GM18507 (cell line): ENCODE measurements around the gene DDX46.

ENCODE experiments used
- DNase-seq: peaks from one replicate; pipeline ENCODE4 v3.0.0; 2011; ENCODE audit warnings: low read depth; ENCODE audit not compliant: insufficient read length; ENCODE audit errors: extremely low spot score
- FAIRE-seq: peaks from 2 replicates; lab custom pipeline; 2011; peaks lifted over from hg19 to GRCh38; lab: Jason Lieb, UNC

DDX46 gene

GRCh38 chr5:134772461-134773125 lies 14.0 kb downstream of the DDX46 start:
- FAIRE-seq (no peak), DNase-seq (no peak)

GRCh38 chr5:134777366-134777765 lies 18.8 kb downstream of the DDX46 start:
- no peak for FAIRE-seq
- no peak for DNase-seq

DNA sequence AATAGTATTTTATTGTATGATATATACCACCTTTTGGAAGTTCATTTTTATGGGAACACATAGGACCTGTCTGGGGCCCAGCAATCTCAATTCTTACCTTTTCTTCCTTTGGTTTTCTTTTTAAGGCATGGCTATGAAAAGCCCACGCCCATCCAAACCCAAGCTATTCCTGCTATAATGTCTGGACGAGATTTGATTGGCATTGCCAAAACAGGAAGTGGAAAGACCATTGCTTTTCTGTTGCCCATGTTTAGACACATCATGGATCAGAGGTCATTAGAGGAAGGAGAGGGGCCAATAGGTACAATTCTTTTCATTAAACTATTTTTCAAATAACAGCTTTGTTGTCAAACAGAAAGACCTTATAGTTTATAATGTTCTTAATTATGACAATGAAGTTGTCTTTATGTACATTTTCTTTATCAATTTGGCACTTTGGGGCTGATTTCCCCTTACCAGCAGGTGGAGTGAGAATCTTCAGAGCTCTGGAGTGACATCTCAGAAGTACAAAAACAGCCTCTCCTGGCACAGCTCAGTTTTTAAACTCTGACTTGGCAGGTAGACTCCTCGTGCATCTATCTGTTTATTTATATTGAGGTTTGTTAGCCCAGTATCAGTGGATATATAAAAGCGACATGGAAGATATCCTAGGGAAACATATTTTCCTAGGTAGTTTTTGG lies 25.8 kb downstream of the DDX46 start:
- no peak for FAIRE-seq
- DNase-seq, result no peak

DNA sequence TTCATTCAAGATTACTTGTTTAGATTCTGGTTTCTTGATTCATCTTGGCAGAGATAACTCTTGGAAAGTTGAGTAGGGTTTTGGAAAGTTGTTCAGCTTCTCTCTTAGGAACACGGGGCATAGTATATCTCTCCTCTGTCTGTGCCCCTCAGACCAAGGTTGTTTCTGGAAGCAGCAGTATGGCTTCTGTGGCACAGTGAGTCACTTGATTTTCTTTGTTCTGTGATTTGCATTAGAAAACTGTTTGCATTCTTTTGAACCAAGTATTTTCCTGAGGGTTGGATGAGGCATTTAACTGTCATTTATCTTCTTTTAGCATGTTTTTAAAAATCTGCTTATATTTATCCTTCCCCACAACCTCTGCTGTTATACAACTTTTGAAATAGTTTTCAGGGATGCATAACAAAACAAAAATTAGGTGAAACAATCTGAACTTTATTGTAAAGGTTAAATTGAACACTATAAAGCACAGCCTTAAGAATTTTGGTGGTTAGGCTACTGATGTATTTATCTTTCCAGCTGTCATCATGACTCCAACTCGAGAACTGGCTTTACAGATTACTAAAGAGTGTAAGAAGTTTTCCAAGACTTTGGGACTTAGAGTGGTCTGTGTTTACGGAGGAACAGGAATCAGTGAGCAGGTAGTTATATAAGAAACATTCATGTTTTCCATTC lies 26.5 kb downstream of the DDX46 start:
- FAIRE-seq, result no peak

DNA sequence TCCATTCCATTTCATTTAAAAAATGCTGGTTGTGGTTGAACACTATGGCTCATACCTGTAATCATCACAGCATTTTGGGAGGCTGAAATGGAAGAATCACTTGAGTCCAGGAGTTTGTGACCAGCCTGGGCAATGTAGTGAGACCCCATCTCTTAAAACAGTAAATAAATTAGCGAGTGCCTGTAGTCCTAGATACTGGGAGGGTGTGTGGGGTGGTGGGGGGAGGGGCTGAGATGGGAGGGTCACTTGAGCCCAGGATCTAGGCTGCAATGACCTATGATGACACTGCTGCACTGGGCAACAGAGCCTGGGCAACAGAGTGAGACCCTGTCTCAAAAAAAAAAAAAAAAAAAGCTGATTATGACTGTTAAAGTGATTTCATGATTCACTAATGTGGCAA lies 29.1 kb downstream of the DDX46 start:
- FAIRE-seq, result no peak
- no peak for DNase-seq

More for the DNA sequence above, 26.5 kb downstream of the DDX46 start:
- no peak for DNase-seq

DNA sequence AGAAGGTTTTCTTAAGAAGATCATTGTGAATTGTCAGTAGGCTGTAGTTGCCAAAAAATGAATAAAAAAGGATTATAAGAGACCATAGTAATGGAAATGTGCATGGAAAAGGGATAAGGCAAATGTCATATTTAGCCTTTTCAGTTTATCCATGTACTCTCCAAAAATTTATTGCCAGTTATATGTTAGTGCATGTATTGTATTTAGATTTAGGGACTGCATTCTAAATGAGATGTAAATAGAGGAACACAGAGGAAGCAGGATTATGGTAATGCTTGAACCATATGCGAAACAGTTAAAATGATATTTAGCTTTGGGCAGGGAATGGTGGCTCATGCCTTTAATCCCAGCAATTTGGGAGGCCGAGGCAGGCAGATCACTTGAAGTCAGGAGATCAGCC lies 33.0 kb downstream of the DDX46 start:
- FAIRE-seq (no peak), DNase-seq (no peak)

- no peak for FAIRE-seq
- no peak for DNase-seq
Measured at GRCh38 chr5:134792286-134792685, 33.7 kb downstream of the DDX46 start.

DNA sequence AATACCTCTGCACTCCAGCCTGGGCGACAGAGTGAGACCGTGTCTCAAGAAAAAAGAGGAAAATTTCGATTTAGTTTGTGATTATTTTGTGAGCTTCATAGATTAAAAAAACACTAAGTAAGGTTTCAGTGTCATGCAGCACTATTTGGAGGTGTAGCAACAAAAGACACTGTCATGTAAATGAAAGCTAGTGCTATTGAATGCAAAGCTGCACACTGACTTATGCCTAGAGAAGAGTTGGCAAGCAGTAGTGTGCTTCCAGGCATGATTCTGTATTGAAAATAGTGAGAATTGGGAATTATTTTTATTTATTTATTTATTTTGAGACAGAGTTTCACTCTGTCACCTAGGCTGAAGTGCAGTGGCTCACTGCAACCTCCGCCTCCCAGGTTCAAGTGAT lies 34.5 kb downstream of the DDX46 start:
- DNase-seq, result no peak
- no peak for FAIRE-seq

- DNase-seq (no peak), FAIRE-seq (no peak)
Measured at GRCh38 chr5:134794082-134794481, 35.5 kb downstream of the DDX46 start.

GRCh38 chr5:134794819-134795218 lies 36.2 kb downstream of the DDX46 start:
- DNase-seq (no peak), FAIRE-seq (no peak)

DNA sequence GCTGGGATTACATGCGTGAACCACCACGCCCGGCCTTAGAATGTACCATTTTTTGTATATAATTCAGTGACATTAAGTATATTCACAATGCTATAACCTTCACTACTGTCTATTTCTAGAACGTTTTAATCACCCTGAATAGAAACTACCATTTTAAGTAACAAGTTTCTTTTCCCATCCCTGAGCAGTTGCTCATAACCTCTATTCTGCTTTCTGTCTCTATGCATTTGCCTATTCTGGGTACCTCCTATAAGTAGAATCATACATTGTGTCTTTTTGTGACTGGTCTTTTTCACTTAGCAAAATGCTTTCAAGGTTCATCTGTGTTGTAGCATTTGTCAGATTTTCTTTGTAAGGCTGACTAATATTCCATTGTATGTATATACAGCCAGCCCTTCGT lies 39.9 kb downstream of the DDX46 start:
- FAIRE-seq (no peak), DNase-seq (no peak)

DNA sequence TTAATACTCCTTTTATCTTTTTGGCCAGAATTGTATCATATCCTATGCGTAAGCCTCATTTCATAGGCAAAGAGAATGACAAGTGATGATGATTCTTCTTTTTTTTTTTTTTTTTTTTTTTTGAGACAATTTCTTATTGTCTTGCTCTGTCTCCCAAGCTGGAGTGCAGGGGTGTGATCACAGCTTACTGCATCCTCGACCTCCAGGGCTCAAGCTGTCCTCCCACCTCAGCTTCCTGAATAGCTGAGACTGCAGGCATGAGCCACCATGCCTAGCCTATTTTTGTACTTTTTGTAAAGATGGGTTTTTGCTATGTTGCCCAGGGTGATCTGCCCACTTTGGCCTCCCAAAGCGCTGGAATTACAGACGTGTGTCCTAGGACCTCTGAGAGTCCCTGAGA lies 45.2 kb downstream of the DDX46 start:
- FAIRE-seq (no peak), DNase-seq (no peak)

DNA sequence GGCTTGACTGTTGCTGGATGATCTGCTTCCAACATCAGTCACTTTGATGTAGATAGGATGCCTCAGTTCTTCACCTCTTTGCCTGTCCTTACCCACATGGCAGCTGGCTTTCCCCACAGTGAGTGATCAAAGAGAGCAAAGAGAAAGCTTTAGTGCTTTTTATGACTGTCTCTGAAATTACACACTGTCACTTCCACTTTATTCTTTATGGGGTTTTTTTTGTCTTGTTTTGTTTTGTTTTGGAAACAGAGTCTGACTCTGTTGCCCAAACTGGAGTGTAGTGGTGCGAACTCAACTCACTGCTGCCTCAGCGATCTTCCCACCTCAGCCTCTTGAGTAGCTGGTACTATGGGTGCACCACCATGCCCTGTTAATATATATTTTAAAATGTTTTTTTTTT lies 54.8 kb downstream of the DDX46 start:
- FAIRE-seq (peak; percentile 24), DNase-seq (no peak)

DNA sequence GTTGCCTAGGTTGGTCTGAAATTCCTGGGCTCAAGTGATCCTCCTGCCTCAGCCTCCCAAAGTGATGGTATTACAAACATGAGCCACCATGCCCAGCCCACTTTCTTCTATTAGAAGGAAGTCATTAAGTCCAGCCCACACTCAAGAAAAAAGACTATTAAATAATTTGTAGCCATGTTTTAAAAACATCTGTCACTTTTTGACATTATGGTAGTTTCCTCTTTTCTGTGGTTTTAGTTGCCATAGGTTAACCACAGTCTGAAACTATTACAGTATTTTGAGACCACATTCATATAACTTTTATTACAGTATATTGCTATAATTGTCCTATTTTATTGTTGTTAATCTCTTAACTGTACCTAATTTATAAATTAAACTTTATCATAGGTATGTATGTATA lies 55.2 kb downstream of the DDX46 start:
- FAIRE-seq, result peak; percentile 75
- DNase-seq, result peak; percentile 17

DNA sequence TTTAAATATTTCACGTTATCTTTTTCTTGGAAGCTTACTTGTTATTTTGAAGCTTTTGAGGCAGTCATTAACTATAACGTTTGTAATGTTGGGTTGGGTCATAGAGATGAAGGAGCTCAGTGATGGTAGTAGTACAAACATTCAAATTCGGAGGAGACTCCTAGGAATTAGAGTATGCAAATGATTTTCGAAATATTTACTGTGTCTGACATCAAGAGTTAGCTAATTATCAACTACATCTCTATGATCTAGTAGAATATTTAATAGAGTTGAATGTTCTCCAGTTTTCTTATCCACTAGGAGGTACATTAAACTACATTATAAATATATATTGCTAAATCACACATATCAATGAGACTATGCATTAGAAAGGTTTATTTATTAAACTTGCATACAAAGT lies 58.4 kb downstream of the DDX46 start:
- DNase-seq (no peak), FAIRE-seq (no peak)

- DNase-seq (no peak), FAIRE-seq (no peak)
Measured at GRCh38 chr5:134818776-134819175, 60.2 kb downstream of the DDX46 start.

DNA sequence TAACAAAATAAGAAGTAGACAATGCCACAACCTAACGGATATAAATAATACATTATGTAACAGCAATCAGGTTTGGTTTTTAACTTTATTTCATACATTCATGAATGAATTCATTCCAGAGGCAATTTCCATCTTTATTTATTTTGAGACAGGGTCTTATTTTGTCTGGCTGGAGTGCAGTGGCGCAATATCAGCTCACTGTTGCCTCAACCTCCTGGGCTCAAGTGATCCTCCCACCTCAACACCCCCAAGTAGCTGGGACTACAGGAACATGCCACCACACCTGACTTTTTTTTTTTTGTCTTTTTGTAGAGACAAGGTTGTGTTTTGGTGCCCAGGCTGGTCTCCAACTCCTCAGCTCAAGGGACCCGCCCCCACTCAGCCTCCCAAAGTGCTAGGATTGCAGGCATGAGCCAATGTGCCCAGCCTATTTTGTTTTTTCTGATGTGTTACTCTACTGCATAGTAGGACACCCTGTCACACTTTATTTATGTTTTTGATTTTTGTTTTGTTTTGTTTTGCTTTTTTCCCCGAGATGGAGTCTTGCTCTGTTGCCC lies 60.9 kb downstream of the DDX46 start:
- no peak for DNase-seq
- FAIRE-seq, result no peak

DNA sequence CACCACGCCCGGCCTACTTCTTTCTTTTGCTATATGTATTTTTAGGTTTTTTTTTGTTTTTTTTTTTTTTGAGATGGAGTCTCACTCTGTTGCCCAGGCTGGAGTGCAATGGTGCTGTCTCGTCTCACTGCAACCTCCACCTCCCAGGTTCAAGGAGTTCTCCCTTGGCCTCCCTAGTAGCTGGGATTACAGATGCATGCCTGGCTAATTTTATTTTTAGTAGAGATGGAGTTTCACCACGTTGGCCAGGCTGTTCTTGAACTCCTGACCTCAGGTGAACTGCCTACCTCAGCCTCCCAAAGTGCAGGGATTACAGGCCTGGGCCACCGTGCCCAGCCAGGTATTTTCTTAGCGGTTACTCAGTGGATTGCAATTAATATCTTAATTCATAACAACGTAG lies 63.3 kb downstream of the DDX46 start:
- DNase-seq (no peak), FAIRE-seq (no peak)

- FAIRE-seq (no peak), DNase-seq (no peak)
Measured at GRCh38 chr5:134824681-134825080, 66.1 kb downstream of the DDX46 start.

- peak; percentile 26 for FAIRE-seq
- peak; percentile 3 for DNase-seq
Measured at GRCh38 chr5:134825212-134825611, 66.6 kb downstream of the DDX46 start.
